ENCODE data around the gene CYB5R4. TPM values are rescaled to one million over a fixed set of nuclear protein-coding genes. Genes with fewer than 3 reads are reported as not detected.

The CYB5R4 gene
- total RNA-seq, 1 experiment from 2014 or later, result 23.8 TPM

DNA sequence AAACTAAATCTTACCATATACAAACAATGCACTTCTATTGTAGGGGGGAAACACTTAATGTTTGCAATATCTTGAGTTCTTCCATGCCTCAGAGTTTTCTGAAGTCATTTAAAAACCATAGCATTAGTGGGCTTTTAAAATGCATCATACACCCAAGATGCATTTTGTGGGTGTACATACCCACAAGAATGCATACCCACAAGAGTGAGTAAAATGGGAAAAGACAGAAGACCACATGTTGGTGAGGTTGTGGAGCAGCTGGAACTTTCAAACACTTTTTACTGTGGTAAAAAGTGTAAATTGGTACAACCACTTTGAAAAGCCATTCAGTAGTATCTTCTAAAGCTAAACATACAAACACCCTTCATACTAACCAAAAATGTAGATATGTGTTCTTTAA is 57.5 kb downstream of the CYB5R4 start:
- Histone ChIP-seq H3K27ac (ENCODE audit: low read depth, low read length, poor library complexity, severe bottlenecking) (no peak overlapping the region), H3K4me3 (ENCODE audit: low read depth, low read length, poor library complexity, severe bottlenecking) (no peak overlapping the region), H3K27me3 (replicated peaks; ENCODE audit: insufficient read depth, low read depth, low read length, poor library complexity) (no peaks in the 10 kb centered on the region), H3K36me3 (ENCODE audit: insufficient read depth, low read length, poor library complexity, severe bottlenecking) (no peaks in the 10 kb centered on the region), H3K9me3 (ENCODE audit: low read depth, low read length, poor library complexity, severe bottlenecking) (no peaks in the 10 kb centered on the region), H3K4me1 (ENCODE audit: insufficient read depth, low read length, poor library complexity, severe bottlenecking) (no peaks in the 10 kb centered on the region)
- ChIA-PET POLR2A (ENCODE audit: low non-redundant PET) (no interaction called here), CTCF (no interaction called here)
- intact Hi-C loops (cut with micrococcal nuclease; ENCODE audit: unreplicated experiment), result no loop called here
- no peak for TF ChIP-seq EZH2 (IDR thresholded peaks at IDR 0.05; ENCODE audit: borderline replicate concordance, low read depth, low read length, poor library complexity, severe bottlenecking)
- TF ChIP-seq, protein P1, sequence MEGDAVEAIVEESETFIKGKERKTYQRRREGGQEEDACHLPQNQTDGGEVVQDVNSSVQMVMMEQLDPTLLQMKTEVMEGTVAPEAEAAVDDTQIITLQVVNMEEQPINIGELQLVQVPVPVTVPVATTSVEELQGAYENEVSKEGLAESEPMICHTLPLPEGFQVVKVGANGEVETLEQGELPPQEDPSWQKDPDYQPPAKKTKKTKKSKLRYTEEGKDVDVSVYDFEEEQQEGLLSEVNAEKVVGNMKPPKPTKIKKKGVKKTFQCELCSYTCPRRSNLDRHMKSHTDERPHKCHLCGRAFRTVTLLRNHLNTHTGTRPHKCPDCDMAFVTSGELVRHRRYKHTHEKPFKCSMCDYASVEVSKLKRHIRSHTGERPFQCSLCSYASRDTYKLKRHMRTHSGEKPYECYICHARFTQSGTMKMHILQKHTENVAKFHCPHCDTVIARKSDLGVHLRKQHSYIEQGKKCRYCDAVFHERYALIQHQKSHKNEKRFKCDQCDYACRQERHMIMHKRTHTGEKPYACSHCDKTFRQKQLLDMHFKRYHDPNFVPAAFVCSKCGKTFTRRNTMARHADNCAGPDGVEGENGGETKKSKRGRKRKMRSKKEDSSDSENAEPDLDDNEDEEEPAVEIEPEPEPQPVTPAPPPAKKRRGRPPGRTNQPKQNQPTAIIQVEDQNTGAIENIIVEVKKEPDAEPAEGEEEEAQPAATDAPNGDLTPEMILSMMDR (conservative IDR thresholded peaks at IDR 0.05; ENCODE audit: low read depth, low read length), result no peak
- no TSS peak for BruUV-seq (replicated peaks)
- no peak for DNase-seq (ENCODE audit: low spot score)

DNA sequence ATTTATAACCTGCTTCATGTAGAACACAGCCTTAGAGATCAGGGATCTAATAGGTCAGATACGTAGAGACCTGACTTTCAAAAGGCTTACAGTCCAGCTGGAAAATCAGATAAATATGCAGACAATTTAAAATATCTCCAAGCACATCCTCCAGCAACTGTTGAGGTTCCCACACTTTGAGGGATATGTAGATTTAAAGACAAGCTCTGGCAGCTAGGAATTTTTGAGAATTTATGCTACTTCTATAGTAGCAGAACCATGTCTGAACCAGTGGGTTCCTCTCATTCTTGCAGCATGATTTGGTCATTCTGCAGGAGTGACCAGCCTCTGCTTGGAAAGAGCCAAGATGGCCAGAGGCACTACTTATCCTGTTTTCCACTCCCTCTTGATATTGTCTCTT is 60.5 kb downstream of the CYB5R4 start:
- no peaks in the 10 kb centered on the region for H3K27me3 ChIP-seq (replicated peaks; ENCODE audit: insufficient read depth, low read depth, low read length, poor library complexity)
- TF ChIP-seq, protein P1 (conservative IDR thresholded peaks at IDR 0.05; ENCODE audit: low read depth, low read length), result no peak
- no peak for TF ChIP-seq EZH2 (IDR thresholded peaks at IDR 0.05; ENCODE audit: borderline replicate concordance, low read depth, low read length, poor library complexity, severe bottlenecking)
- intact Hi-C loops (cut with micrococcal nuclease; ENCODE audit: unreplicated experiment), result no loop called here
- H3K36me3 ChIP-seq (ENCODE audit: insufficient read depth, low read length, poor library complexity, severe bottlenecking), result no peaks in the 10 kb centered on the region
- CTCF ChIA-PET, result no interaction called here
- POLR2A ChIA-PET (ENCODE audit: low non-redundant PET), result interaction anchor here (0.6 kb wide), 1 partner anchor 9 kb away, joined by 6 read pairs; no protein-coding TSS in a partner anchor
- H3K4me1 ChIP-seq (ENCODE audit: insufficient read depth, low read length, poor library complexity, severe bottlenecking), result no peaks in the 10 kb centered on the region
- no peak overlapping the region for H3K27ac ChIP-seq (ENCODE audit: low read depth, low read length, poor library complexity, severe bottlenecking)
- H3K9me3 ChIP-seq (ENCODE audit: low read depth, low read length, poor library complexity, severe bottlenecking), result no peaks in the 10 kb centered on the region
- no peak overlapping the region for H3K4me3 ChIP-seq (ENCODE audit: low read depth, low read length, poor library complexity, severe bottlenecking)
- no peak for DNase-seq (ENCODE audit: low spot score)
- BruUV-seq (replicated peaks), result no TSS peak

DNA sequence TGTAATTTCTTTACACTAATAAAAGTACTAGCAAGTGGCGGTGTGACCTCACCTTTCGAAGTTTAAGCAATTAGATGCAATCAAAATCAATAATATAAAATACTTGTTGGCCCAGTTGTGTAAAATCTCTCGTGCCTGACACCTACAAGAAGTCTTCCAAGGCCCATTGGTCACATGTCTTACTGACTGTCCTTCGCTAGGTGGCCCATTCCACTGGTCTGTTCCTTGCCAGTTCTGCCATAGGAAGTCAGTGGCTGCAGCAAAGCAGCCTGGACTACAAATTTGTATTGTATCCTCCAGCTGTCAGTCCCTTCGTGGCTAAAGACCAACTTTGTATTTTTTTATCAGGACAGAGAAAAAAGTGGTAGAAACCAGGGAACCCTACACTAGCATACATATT is 61.8 kb downstream of the CYB5R4 start:
- Histone ChIP-seq H3K27me3 (replicated peaks; ENCODE audit: insufficient read depth, low read depth, low read length, poor library complexity) (no peaks in the 10 kb centered on the region), H3K4me1 (ENCODE audit: insufficient read depth, low read length, poor library complexity, severe bottlenecking) (no peaks in the 10 kb centered on the region), H3K4me3 (ENCODE audit: low read depth, low read length, poor library complexity, severe bottlenecking) (no peak overlapping the region), H3K27ac (ENCODE audit: low read depth, low read length, poor library complexity, severe bottlenecking) (no peak overlapping the region), H3K36me3 (ENCODE audit: insufficient read depth, low read length, poor library complexity, severe bottlenecking) (no peaks in the 10 kb centered on the region), H3K9me3 (ENCODE audit: low read depth, low read length, poor library complexity, severe bottlenecking) (no peaks in the 10 kb centered on the region)
- POLR2A ChIA-PET (ENCODE audit: low non-redundant PET), result no interaction called here
- intact Hi-C loops (cut with micrococcal nuclease; ENCODE audit: unreplicated experiment), result no loop called here
- no peak for DNase-seq (ENCODE audit: low spot score)
- BruUV-seq (replicated peaks), result no TSS peak
- CTCF ChIA-PET, result no interaction called here
- TF ChIP-seq EZH2 (IDR thresholded peaks at IDR 0.05; ENCODE audit: borderline replicate concordance, low read depth, low read length, poor library complexity, severe bottlenecking), result no peak
- TF ChIP-seq, protein P1 (conservative IDR thresholded peaks at IDR 0.05; ENCODE audit: low read depth, low read length), result no peak
